Measurements from ENCODE around the gene ATAD2B. TPM values are rescaled to one million over a fixed set of nuclear protein-coding genes. Genes with fewer than 3 reads are reported as not detected.

The ATAD2B gene
- total and polyA plus RNA-seq, 2 of the 4 experiments (the other 2 are of a cell fraction), result 1.5 to 5.0 TPM

GRCh38 chr2:23867449-23867848 lies 59.5 kb downstream of the ATAD2B start:
- Histone ChIP-seq H2AFZ (replicated peaks; ENCODE audit: low read length, poor library complexity) (no peak overlapping the region), H3K56ac (ENCODE audit: extremely low read depth, insufficient read depth, low read length) (no peak overlapping the region), H3K4me1 (ENCODE audit: control insufficient read depth, insufficient read depth, low read length) (no peaks in the 10 kb centered on the region), H3K27me3 (ENCODE audit: control insufficient read depth, insufficient read depth, low read length) (no peaks in the 10 kb centered on the region), H3K9ac (ENCODE audit: low read depth, low read length) (no peak overlapping the region), H3K14ac (replicated peaks; ENCODE audit: low read depth, low read length) (no peak overlapping the region), H3K9me1 (ENCODE audit: insufficient read depth, low read length) (peaks cover 5% of the 10 kb centered on the region; the same call in 1 of the 2 replicates), H3K4me3 (ENCODE audit: insufficient read depth, low read depth, low read length) (no peak overlapping the region), H4K91ac (ENCODE audit: insufficient read depth, low read depth, low read length) (no peak overlapping the region), H3K4ac (ENCODE audit: low read depth, low read length) (no peak overlapping the region), H2BK15ac (ENCODE audit: low read depth, low read length) (no peak overlapping the region), H4K8ac (ENCODE audit: low read depth in 2 of 2, low read length in 2 of 2) (no peak overlapping the region), H3K36me3 (ENCODE audit: control insufficient read depth, insufficient read depth, low read length) (peaks cover 13% of the 10 kb centered on the region), H3K9me3 (ENCODE audit: control insufficient read depth, insufficient read depth, low read length) (no peaks in the 10 kb centered on the region), H2BK5ac (ENCODE audit: low read depth, low read length, poor library complexity, severe bottlenecking) (no peak overlapping the region), H3K27ac (ENCODE audit: insufficient read depth, low read length) (no peak overlapping the region), H2AK5ac (ENCODE audit: low read depth, low read length) (no peak overlapping the region), H3K18ac (ENCODE audit: low read depth, low read length) (no peak overlapping the region), H4K5ac (ENCODE audit: low read depth, low read length) (no peak overlapping the region), H2BK20ac (ENCODE audit: low read depth, low read length) (no peak overlapping the region), H2BK120ac (ENCODE audit: low read depth, low read length) (no peak overlapping the region), H2AK9ac (replicated peaks; ENCODE audit: low read depth, low read length, poor library complexity) (no peak overlapping the region), H3K23ac (ENCODE audit: low read depth, low read length) (no peak overlapping the region), H3K4me2 (ENCODE audit: low read depth, low read length) (no peak overlapping the region), H3K79me1 (ENCODE audit: low read depth in 1 of 2, low read length in 2 of 2) (peaks cover 0 to 4% of the 10 kb centered on the region in 2 experiments; a peak in 1 of 4 replicates), H4K20me1 (ENCODE audit: insufficient read depth, low read length) (no peaks in the 10 kb centered on the region)
- CTCF ChIA-PET, result interaction anchor here (0.9 kb wide), 1 partner anchor 34 kb away, joined by 3 read pairs; no protein-coding TSS in a partner anchor
- TF ChIP-seq FOS (IDR thresholded peaks at IDR 0.05; ENCODE audit: low read depth, low read length) (no peak), BHLHE40 (IDR thresholded peaks at IDR 0.05; ENCODE audit: low read depth, low read length) (no peak), MAFK (IDR thresholded peaks at IDR 0.05; ENCODE audit: low read depth, low read length) (no peak), CEBPB (IDR thresholded peaks at IDR 0.05; ENCODE audit: low read depth, low read length) (no peak), CHD1 (IDR thresholded peaks at IDR 0.05; ENCODE audit: low read depth, low read length) (no peak), ELK1 (IDR thresholded peaks at IDR 0.05; ENCODE audit: borderline replicate concordance, low read depth, low read length) (no peak), RFX5 (IDR thresholded peaks at IDR 0.05; ENCODE audit: low read depth, low read length) (no peak), MAZ (IDR thresholded peaks at IDR 0.05; ENCODE audit: borderline replicate concordance, low read depth, low read length) (no peak)
- intact Hi-C loops (cut with micrococcal nuclease), result no loop called here
- DNase-seq (no peak), ATAC-seq (ENCODE audit: low read depth) (no peak)
- no CpG with 5 or more reads among the region's 2 CpGs for WGBS, 2 experiments (ENCODE audit: extremely low coverage in 2 of 2, insufficient read length in 1 of 2)
- dilution Hi-C loops (cut with HindIII; ENCODE audit: low sequenced_read_pairs, unreplicated experiment), result no loop called here
- no TSS peak for BruUV-seq (replicated peaks)
- in situ Hi-C loops (cut with MboI; ENCODE audit: low sequenced_read_pairs), result no loop called here
- POLR2A ChIA-PET (ENCODE audit: unreplicated experiment), result no interaction called here
